Neuronal stem cell (in vitro differentiated cells): ENCODE data around the gene MACROD2.

Source experiments
- DNase-seq: peaks from one replicate; pipeline ENCODE4 v3.0.0-alpha.2; 2013; ENCODE audit warnings: low spot score
- H2AFZ ChIP-seq: one replicate; pipeline ENCODE4 v1.6.1; 2013; ENCODE audit warnings: mild to moderate bottlenecking, low read length, inconsistent platforms
- H2AK5ac ChIP-seq: 2 replicates; pipeline ENCODE4 v1.6.1; 2013; ENCODE audit warnings: low read depth, mild to moderate bottlenecking, inconsistent platforms, low read length, moderate library complexity, mixed read lengths
- H2BK120ac ChIP-seq: 2 replicates; pipeline ENCODE4 v1.6.1; 2013; ENCODE audit warnings: low read depth, mild to moderate bottlenecking, inconsistent platforms, low read length, moderate library complexity, mixed read lengths
- H2BK12ac ChIP-seq: one replicate; pipeline ENCODE4 v1.6.1; 2013; ENCODE audit warnings: low read length, inconsistent platforms
- H2BK15ac ChIP-seq: 2 replicates; pipeline ENCODE4 v1.6.1; 2013; ENCODE audit warnings: mild to moderate bottlenecking, low read length, inconsistent platforms, mixed read lengths
- H2BK5ac ChIP-seq: one replicate; pipeline ENCODE4 v1.6.1; 2013; ENCODE audit warnings: inconsistent platforms, mild to moderate bottlenecking, low read length, moderate library complexity
- H3K14ac ChIP-seq: one replicate; pipeline ENCODE4 v1.6.1; 2013; ENCODE audit warnings: low read length, inconsistent platforms
- H3K18ac ChIP-seq: 2 replicates; pipeline ENCODE4 v1.6.1; 2013; ENCODE audit warnings: low read length, inconsistent platforms
- H3K23ac ChIP-seq: 2 replicates; pipeline ENCODE4 v1.6.1; 2013; ENCODE audit warnings: low read depth, mild to moderate bottlenecking, mixed read lengths, low read length, inconsistent platforms; ENCODE audit not compliant: poor library complexity
- H3K27ac ChIP-seq: replicated peaks from 3 replicates; pipeline ENCODE4 v1.5.1; 2013; ENCODE audit warnings: low read length, inconsistent platforms
- H3K27me3 ChIP-seq, 3 experiments: 2 replicates each; pipeline ENCODE4 v1.6.1; 2013; ENCODE audit warnings: low read length in 3 of 3, mild to moderate bottlenecking in 2 of 3, inconsistent platforms in 1 of 3, low read depth in 1 of 3, mixed read lengths in 1 of 3, moderate library complexity in 1 of 3; ENCODE audit not compliant: control insufficient read depth in 3 of 3, insufficient read depth in 3 of 3
- H3K36me3 ChIP-seq, 2 donors: replicated peaks in 1 of 2; 2 replicates each; pipeline ENCODE4 v1.6.1; 2013; ENCODE audit warnings: low read length in 2 of 2; ENCODE audit not compliant: control insufficient read depth in 2 of 2, insufficient read depth in 2 of 2
- H3K4ac ChIP-seq: 2 replicates; pipeline ENCODE4 v1.6.1; 2013; ENCODE audit warnings: inconsistent platforms, mild to moderate bottlenecking, low read length, moderate library complexity
- H3K4me1 ChIP-seq, 2 donors: 1 replicate in 1 of 2; 2 replicates in 1 of 2; pipeline ENCODE4 v1.6.1; 2013; ENCODE audit warnings: low read length in 2 of 2, low read depth in 1 of 2; ENCODE audit not compliant: control insufficient read depth in 2 of 2, insufficient read depth in 1 of 2
- H3K4me2 ChIP-seq: one replicate; pipeline ENCODE4 v1.6.1; 2013; ENCODE audit warnings: mild to moderate bottlenecking, low read length, inconsistent platforms; ENCODE audit not compliant: insufficient read depth, poor library complexity, severe bottlenecking
- H3K4me3 ChIP-seq, 2 donors: 2 replicates each; pipeline ENCODE4 v1.5.1; 2013; ENCODE audit warnings: low read length in 2 of 2, mild to moderate bottlenecking in 2 of 2, inconsistent platforms in 1 of 2, moderate library complexity in 1 of 2
- H3K79me1 ChIP-seq: one replicate; pipeline ENCODE4 v1.6.1; 2013; ENCODE audit warnings: low read depth, mild to moderate bottlenecking, inconsistent platforms, low read length, moderate library complexity
- H3K9ac ChIP-seq: one replicate; pipeline ENCODE4 v1.6.1; 2013; ENCODE audit warnings: mild to moderate bottlenecking, low read depth, low read length, inconsistent platforms; ENCODE audit not compliant: poor library complexity
- H3K9me3 ChIP-seq, 2 donors: replicated peaks in 1 of 2; 2 replicates each; pipeline versions ENCODE3 to v1.6.1; 2013; ENCODE audit warnings: low read length in 2 of 2, mild to moderate bottlenecking in 2 of 2, inconsistent platforms in 1 of 2, low read depth in 1 of 2, mixed read lengths in 1 of 2, moderate library complexity in 1 of 2; ENCODE audit not compliant: control insufficient read depth in 2 of 2, insufficient read depth in 1 of 2
- H4K8ac ChIP-seq: one replicate; pipeline ENCODE4 v1.6.1; 2013; ENCODE audit warnings: low read depth, mild to moderate bottlenecking, inconsistent platforms, low read length, moderate library complexity
- H4K91ac ChIP-seq: one replicate; pipeline ENCODE4 v1.6.1; 2013; ENCODE audit warnings: low read length, low read depth, mild to moderate bottlenecking, inconsistent platforms; ENCODE audit not compliant: poor library complexity
- WGBS, 2 donors: extraction: QIAGEN DNeasy Blood & Tissue Kit; methylation state at CpG; one replicate each; pipeline ENCODE4 v1.1.7; 2013; ENCODE audit warnings: missing lambda C conversion rate in 2 of 2, mixed read lengths in 1 of 2; ENCODE audit not compliant: insufficient read length in 2 of 2, insufficient replicate concordance in 1 of 2; ENCODE audit errors: extremely low coverage in 2 of 2; 5-methylcytosine and 5-hydroxymethylcytosine counted together

The MACROD2 gene

GRCh38 chr20:14745830-14746229, 750.5 kb downstream of the MACROD2 start:
- Histone ChIP-seq H3K18ac (no peak overlapping the region), H2BK120ac (no peak overlapping the region), H4K91ac (no peak overlapping the region), H3K4me2 (no peak overlapping the region), H3K9me3 (no peaks in the 10 kb centered on the region), H3K27ac (no peak overlapping the region), H3K9ac (no peak overlapping the region), H3K4me1 (no peaks in the 10 kb centered on the region), H2BK15ac (no peak overlapping the region), H3K27me3 (no peaks in the 10 kb centered on the region), H2BK5ac (no peak overlapping the region), H2AFZ (no peak overlapping the region), H3K36me3 (no peaks in the 10 kb centered on the region), H3K79me1 (no peaks in the 10 kb centered on the region), H2AK5ac (no peak overlapping the region), H2BK12ac (no peak overlapping the region), H4K8ac (no peak overlapping the region), H3K23ac (no peak overlapping the region), H3K4me3 (no peak overlapping the region), H3K4ac (no peak overlapping the region), H3K14ac (no peak overlapping the region)
- no peak for DNase-seq
- WGBS, 2 donors = no CpG with 5 or more reads among the region's 2 CpGs

- Histone ChIP-seq H4K91ac (no peak overlapping the region), H2AK5ac (no peak overlapping the region), H3K14ac (no peak overlapping the region), H2BK15ac (no peak overlapping the region), H3K4me2 (no peak overlapping the region), H3K4ac (no peak overlapping the region), H3K4me3 (no peak overlapping the region), H3K9ac (no peak overlapping the region), H2BK120ac (no peak overlapping the region), H2BK5ac (no peak overlapping the region), H3K23ac (no peak overlapping the region), H3K36me3 (no peaks in the 10 kb centered on the region), H3K18ac (no peak overlapping the region), H3K4me1 (no peaks in the 10 kb centered on the region), H3K9me3 (no peaks in the 10 kb centered on the region), H2AFZ (no peak overlapping the region), H3K27ac (no peak overlapping the region), H3K27me3 (no peaks in the 10 kb centered on the region), H2BK12ac (no peak overlapping the region), H4K8ac (no peak overlapping the region), H3K79me1 (no peaks in the 10 kb centered on the region)
- no peak for DNase-seq
- WGBS, 2 donors = no CpG with 5 or more reads among the region's 1 CpG
These were observed 755.9 kb downstream of the MACROD2 start for GRCh38 chr20:14751191-14751590.

- Histone ChIP-seq H3K79me1 (no peaks in the 10 kb centered on the region), H2AFZ (no peak overlapping the region), H2BK15ac (no peak overlapping the region), H2BK120ac (no peak overlapping the region), H4K91ac (no peak overlapping the region), H3K27ac (no peak overlapping the region), H2BK5ac (no peak overlapping the region), H3K18ac (no peak overlapping the region), H3K9ac (no peak overlapping the region), H3K4me3 (no peak overlapping the region), H2BK12ac (no peak overlapping the region), H3K23ac (no peak overlapping the region), H3K14ac (no peak overlapping the region), H4K8ac (no peak overlapping the region), H3K4me1 (no peaks in the 10 kb centered on the region), H3K36me3 (no peaks in the 10 kb centered on the region), H3K4ac (no peak overlapping the region), H3K4me2 (no peak overlapping the region), H3K27me3 (no peaks in the 10 kb centered on the region), H2AK5ac (no peak overlapping the region), H3K9me3 (no peaks in the 10 kb centered on the region)
- no CpG with 5 or more reads among the region's 12 CpGs for WGBS, 2 donors
- no peak for DNase-seq
These were observed 762.4 kb downstream of the MACROD2 start for GRCh38 chr20:14757728-14758127.

GRCh38 chr20:14758356-14758755, 763.0 kb downstream of the MACROD2 start:
- no peak overlapping the region for H3K4ac ChIP-seq
- no peak overlapping the region for H3K18ac ChIP-seq
- H2BK5ac ChIP-seq = no peak overlapping the region
- no peak overlapping the region for H3K4me3 ChIP-seq
- no peaks in the 10 kb centered on the region for H3K27me3 ChIP-seq
- no CpG with 5 or more reads among the region's 2 CpGs for WGBS, 2 donors
- H2AK5ac ChIP-seq = no peak overlapping the region
- no peaks in the 10 kb centered on the region for H3K4me1 ChIP-seq
- H3K23ac ChIP-seq = no peak overlapping the region
- no peak overlapping the region for H4K8ac ChIP-seq
- no peak overlapping the region for H3K14ac ChIP-seq
- H3K79me1 ChIP-seq = no peaks in the 10 kb centered on the region
- H3K9ac ChIP-seq = no peak overlapping the region
- DNase-seq = no peak
- no peak overlapping the region for H2BK12ac ChIP-seq
- no peak overlapping the region for H4K91ac ChIP-seq
- no peak overlapping the region for H3K27ac ChIP-seq
- H3K9me3 ChIP-seq = no peaks in the 10 kb centered on the region
- H2BK120ac ChIP-seq = no peak overlapping the region
- no peak overlapping the region for H2AFZ ChIP-seq
- no peaks in the 10 kb centered on the region for H3K36me3 ChIP-seq
- no peak overlapping the region for H3K4me2 ChIP-seq
- H2BK15ac ChIP-seq = no peak overlapping the region
